Esophagus mucosa (tissue), 1 donor: ENCODE data around the gene ZMIZ1. TPM values are rescaled to one million over a fixed set of nuclear protein-coding genes. Genes with fewer than 3 reads are reported as not detected.

Experiments used
- ATAC-seq: fragments of 200-7000 bp; cut with Tn5 transposase; one replicate; pipeline ENCODE4 v1.9.1; 2020
- total RNA-seq: library from RNA; stranded (reverse); gene quantifications from one replicate; pipeline ENCODE4 v1.2.4, GENCODE V29; 2023
- donor health status: DM: yes; HTN: yes; CAD: no.

The ZMIZ1 gene
- total RNA-seq, 1 donor from 2014 or later = 43.8 TPM

GRCh38 chr10:79311581-79312407, 243.0 kb downstream of the ZMIZ1 start:
- peak; percentile 2 for ATAC-seq

GRCh38 chr10:79312601-79313187, 243.9 kb downstream of the ZMIZ1 start:
- ATAC-seq = no peak

- ATAC-seq = no peak
Observed at GRCh38 chr10:79313320-79313719, 244.6 kb downstream of the ZMIZ1 start.

- ATAC-seq = no peak
Observed at GRCh38 chr10:79313911-79314439, 245.2 kb downstream of the ZMIZ1 start.

- peak; percentile 9 for ATAC-seq
Observed at GRCh38 chr10:79314761-79315601, 246.2 kb downstream of the ZMIZ1 start.

GRCh38 chr10:79315602-79315920, 246.8 kb downstream of the ZMIZ1 start:
- ATAC-seq = no peak

- no peak for ATAC-seq
Observed at GRCh38 chr10:79316671-79317431, 248.1 kb downstream of the ZMIZ1 start.

- ATAC-seq = no peak
Observed at GRCh38 chr10:79318369-79318768, 249.6 kb downstream of the ZMIZ1 start.

GRCh38 chr10:79319115-79319771, 250.5 kb downstream of the ZMIZ1 start:
- ATAC-seq = no peak

- no peak for ATAC-seq
Observed at GRCh38 chr10:79320316-79320715, 251.6 kb downstream of the ZMIZ1 start.

GRCh38 chr10:79320820-79321493, 252.2 kb downstream of the ZMIZ1 start:
- peak; percentile 90 for ATAC-seq

GRCh38 chr10:79321494-79321882, 252.7 kb downstream of the ZMIZ1 start:
- no peak for ATAC-seq

- ATAC-seq = no peak
Observed at GRCh38 chr10:79321951-79322350, 253.2 kb downstream of the ZMIZ1 start.

GRCh38 chr10:79322616-79323543, 254.1 kb downstream of the ZMIZ1 start:
- ATAC-seq = peak; percentile 18

- no peak for ATAC-seq
Observed at GRCh38 chr10:79323602-79324001, 254.8 kb downstream of the ZMIZ1 start.

- ATAC-seq = no peak
Observed at GRCh38 chr10:79324032-79324695, 255.4 kb downstream of the ZMIZ1 start.

GRCh38 chr10:79326361-79327089, 257.8 kb downstream of the ZMIZ1 start:
- no peak for ATAC-seq

- ATAC-seq = no peak
Observed at GRCh38 chr10:79327090-79327457, 258.3 kb downstream of the ZMIZ1 start.

- ATAC-seq = no peak
Observed at GRCh38 chr10:79328147-79328701, 259.5 kb downstream of the ZMIZ1 start.
